ENCODE results near the gene SGCA. TPM values are rescaled to one million over a fixed set of nuclear protein-coding genes. Genes with fewer than 3 reads are reported as not detected.

Gene SGCA
- total and polyA plus RNA-seq, 2 donors (not counting 3 experiments of a cell fraction or from before 2014, with no cell fraction given): not detected

DNA sequence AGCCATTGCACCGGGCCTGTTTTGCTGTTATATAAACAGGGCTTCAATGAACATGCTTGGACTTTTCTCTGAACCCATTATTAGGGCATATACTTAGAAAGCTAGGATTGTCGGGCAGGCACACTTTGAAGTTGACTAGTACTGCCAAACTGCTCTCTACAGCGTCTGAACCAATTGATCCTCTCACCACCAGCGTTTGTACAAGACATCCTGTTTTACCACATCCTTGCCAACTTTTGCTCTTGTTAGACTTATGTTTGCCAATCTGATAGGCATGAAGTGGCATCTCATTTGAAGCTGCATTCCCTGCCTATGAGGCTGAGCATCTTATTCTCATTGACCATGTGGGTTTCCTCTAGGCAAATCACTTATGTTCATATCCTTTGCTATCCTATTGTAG, 7.9 kb upstream of the SGCA start:
- H3K4me3 ChIP-seq (replicated peaks in 1 of 3; ENCODE audit: insufficient read depth in 1 of 3, low read depth in 1 of 3, low read length in 3 of 3): no peak overlapping the region
- intact Hi-C loops (cut with micrococcal nuclease): no loop called here
- H3K79me2 ChIP-seq (ENCODE audit: control insufficient read depth, insufficient read depth, low read length): no peaks in the 10 kb centered on the region
- no peaks in the 10 kb centered on the region for H4K20me1 ChIP-seq (replicated peaks; ENCODE audit: control insufficient read depth, extremely low read depth, insufficient read depth, low read length)
- peaks cover 0 to 2% of the 10 kb centered on the region in 2 experiments for H3K27me3 ChIP-seq (ENCODE audit: control insufficient read depth in 2 of 2, insufficient read depth in 2 of 2, low read length in 2 of 2)
- no peaks in the 10 kb centered on the region for H3K9me3 ChIP-seq (replicated peaks; ENCODE audit: control insufficient read depth, insufficient read depth, low read length)
- no peak overlapping the region for H3K27ac ChIP-seq (ENCODE audit: insufficient read depth, low read depth, low read length)
- no peak overlapping the region for H2AFZ ChIP-seq (ENCODE audit: low read depth, low read length)
- H3K4me2 ChIP-seq (ENCODE audit: insufficient read depth, low read length): no peak overlapping the region
- ChIA-PET POLR2A (no interaction called here), CTCF (interaction anchor here (0.8 to 1.6 kb wide), 5 partner anchors 12 to 43 kb away, joined by 3 to 5 read pairs (median 3); no protein-coding TSS in a partner anchor)
- peaks cover 6% of the 10 kb centered on the region for H3K4me1 ChIP-seq (ENCODE audit: control insufficient read depth, extremely low read depth, insufficient read depth, low read length)
- TF ChIP-seq POLR2AphosphoS5 (IDR thresholded peaks at IDR 0.05; ENCODE audit: insufficient read depth, low read depth, low read length) (no peak), GATA2 (IDR thresholded peaks at IDR 0.05; ENCODE audit: insufficient read depth, insufficient read length, low read depth, low read length) (no peak), JUN (IDR thresholded peaks at IDR 0.05; ENCODE audit: borderline replicate concordance, insufficient read depth, insufficient read length, low read depth) (no peak), FOS (IDR thresholded peaks at IDR 0.05; ENCODE audit: borderline replicate concordance, insufficient read depth, low read length) (no peak), POLR2A (IDR thresholded peaks at IDR 0.05; ENCODE audit: low read depth, low read length) (no peak), EZH2 (IDR thresholded peaks at IDR 0.05; ENCODE audit: borderline replicate concordance, low read depth, low read length, severe bottlenecking) (no peak), MYC (IDR thresholded peaks at IDR 0.05; ENCODE audit: low read depth, low read length) (no peak)
- TF ChIP-seq, protein P1, sequence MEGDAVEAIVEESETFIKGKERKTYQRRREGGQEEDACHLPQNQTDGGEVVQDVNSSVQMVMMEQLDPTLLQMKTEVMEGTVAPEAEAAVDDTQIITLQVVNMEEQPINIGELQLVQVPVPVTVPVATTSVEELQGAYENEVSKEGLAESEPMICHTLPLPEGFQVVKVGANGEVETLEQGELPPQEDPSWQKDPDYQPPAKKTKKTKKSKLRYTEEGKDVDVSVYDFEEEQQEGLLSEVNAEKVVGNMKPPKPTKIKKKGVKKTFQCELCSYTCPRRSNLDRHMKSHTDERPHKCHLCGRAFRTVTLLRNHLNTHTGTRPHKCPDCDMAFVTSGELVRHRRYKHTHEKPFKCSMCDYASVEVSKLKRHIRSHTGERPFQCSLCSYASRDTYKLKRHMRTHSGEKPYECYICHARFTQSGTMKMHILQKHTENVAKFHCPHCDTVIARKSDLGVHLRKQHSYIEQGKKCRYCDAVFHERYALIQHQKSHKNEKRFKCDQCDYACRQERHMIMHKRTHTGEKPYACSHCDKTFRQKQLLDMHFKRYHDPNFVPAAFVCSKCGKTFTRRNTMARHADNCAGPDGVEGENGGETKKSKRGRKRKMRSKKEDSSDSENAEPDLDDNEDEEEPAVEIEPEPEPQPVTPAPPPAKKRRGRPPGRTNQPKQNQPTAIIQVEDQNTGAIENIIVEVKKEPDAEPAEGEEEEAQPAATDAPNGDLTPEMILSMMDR (IDR thresholded peaks at IDR 0.05; ENCODE audit: extremely low read depth in 1 of 2, insufficient read depth in 1 of 2, low read depth in 1 of 2, low read length in 2 of 2): no peak
- TF ChIP-seq, protein P2, sequence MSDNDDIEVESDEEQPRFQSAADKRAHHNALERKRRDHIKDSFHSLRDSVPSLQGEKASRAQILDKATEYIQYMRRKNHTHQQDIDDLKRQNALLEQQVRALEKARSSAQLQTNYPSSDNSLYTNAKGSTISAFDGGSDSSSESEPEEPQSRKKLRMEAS (IDR thresholded peaks at IDR 0.05; ENCODE audit: insufficient read depth, insufficient read length): no peak
- no TSS peak for BruUV-seq (replicated peaks)
- FAIRE-seq: no peak
- H3K9ac ChIP-seq (replicated peaks; ENCODE audit: extremely low read depth, insufficient read depth, low read length): no peak overlapping the region
- dilution Hi-C loops (cut with MboI; ENCODE audit: extremely low pct_ligation_motif_present, low sequenced_read_pairs): no loop called here
- DNase-seq (ENCODE audit: low read depth, low spot score): no peak
- no peaks in the 10 kb centered on the region for H3K36me3 ChIP-seq (ENCODE audit: control insufficient read depth in 2 of 2, extremely low read depth in 1 of 2, insufficient read depth in 2 of 2, low read length in 2 of 2)
- no peaks in the 10 kb centered on the region for H3K9me1 ChIP-seq (replicated peaks; ENCODE audit: control insufficient read depth, extremely low read depth, insufficient read depth, low read length)

Data from endothelial cell of umbilical vein (primary cell).